BE2C (cell line): ENCODE data around the gene CCN5.

Experiments used
- DNase-seq: peaks from one replicate; pipeline ENCODE4 v3.0.0-alpha.2; 2020
- H3K27me3 ChIP-seq: fragments of 250-450 bp; sonication (Bioruptor Pico); 2 replicates; pipeline ENCODE4 v1.5.1; 2020; ENCODE audit warnings: mild to moderate bottlenecking
- H3K36me3 ChIP-seq: fragments of 250-450 bp; sonication (Bioruptor Pico); 2 replicates; pipeline ENCODE4 v1.5.1; 2020; ENCODE audit warnings: mild to moderate bottlenecking
- H3K4me1 ChIP-seq: fragments of 250-450 bp; sonication (Bioruptor Pico); 2 replicates; pipeline ENCODE4 v1.5.1; 2020
- H3K4me3 ChIP-seq: 2 replicates; pipeline ENCODE4 v1.5.1; 2011; ENCODE audit warnings: low read depth, low read length
- H3K9me3 ChIP-seq: fragments of 250-450 bp; sonication (Bioruptor Pico); 2 replicates; pipeline ENCODE4 v1.5.1; 2020
- TF ChIP-seq, protein P1 (sequence below): IDR thresholded peaks from 2 replicates; pipeline ENCODE4 v1.5.1; 2012; ENCODE audit warnings: mild to moderate bottlenecking, low read depth, low read length

CCN5 gene

DNA sequence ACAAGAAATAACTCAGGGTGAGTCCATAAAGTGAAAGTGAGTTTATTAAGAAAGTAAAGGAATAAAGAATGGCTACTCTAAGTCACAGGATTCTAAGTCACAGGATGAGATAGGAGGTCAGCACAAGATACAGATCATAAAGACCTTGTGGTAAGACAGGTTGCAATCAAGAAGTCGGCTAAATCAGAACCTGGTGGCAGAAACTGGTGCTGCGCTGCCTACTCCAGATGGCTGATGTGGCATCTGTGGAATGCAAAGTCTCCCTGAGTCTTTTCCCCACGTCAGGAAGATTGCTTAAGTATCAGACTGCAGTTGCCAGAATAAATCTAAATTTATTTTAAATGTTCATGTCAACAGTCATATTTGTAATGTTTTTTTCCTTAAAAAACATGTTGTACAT lies 19.8 kb downstream of the CCN5 start:
- no peak for DNase-seq
- Histone ChIP-seq H3K4me3 (no peak overlapping the region), H3K27me3 (no peaks in the 10 kb centered on the region), H3K9me3 (no peaks in the 10 kb centered on the region), H3K4me1 (0 out of 2 replicates have a peak, but pooled peaks cover 3% of the 10 kb centered on the region), H3K36me3 (no peaks in the 10 kb centered on the region)
- TF ChIP-seq, protein P1, sequence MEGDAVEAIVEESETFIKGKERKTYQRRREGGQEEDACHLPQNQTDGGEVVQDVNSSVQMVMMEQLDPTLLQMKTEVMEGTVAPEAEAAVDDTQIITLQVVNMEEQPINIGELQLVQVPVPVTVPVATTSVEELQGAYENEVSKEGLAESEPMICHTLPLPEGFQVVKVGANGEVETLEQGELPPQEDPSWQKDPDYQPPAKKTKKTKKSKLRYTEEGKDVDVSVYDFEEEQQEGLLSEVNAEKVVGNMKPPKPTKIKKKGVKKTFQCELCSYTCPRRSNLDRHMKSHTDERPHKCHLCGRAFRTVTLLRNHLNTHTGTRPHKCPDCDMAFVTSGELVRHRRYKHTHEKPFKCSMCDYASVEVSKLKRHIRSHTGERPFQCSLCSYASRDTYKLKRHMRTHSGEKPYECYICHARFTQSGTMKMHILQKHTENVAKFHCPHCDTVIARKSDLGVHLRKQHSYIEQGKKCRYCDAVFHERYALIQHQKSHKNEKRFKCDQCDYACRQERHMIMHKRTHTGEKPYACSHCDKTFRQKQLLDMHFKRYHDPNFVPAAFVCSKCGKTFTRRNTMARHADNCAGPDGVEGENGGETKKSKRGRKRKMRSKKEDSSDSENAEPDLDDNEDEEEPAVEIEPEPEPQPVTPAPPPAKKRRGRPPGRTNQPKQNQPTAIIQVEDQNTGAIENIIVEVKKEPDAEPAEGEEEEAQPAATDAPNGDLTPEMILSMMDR, result no peak

DNA sequence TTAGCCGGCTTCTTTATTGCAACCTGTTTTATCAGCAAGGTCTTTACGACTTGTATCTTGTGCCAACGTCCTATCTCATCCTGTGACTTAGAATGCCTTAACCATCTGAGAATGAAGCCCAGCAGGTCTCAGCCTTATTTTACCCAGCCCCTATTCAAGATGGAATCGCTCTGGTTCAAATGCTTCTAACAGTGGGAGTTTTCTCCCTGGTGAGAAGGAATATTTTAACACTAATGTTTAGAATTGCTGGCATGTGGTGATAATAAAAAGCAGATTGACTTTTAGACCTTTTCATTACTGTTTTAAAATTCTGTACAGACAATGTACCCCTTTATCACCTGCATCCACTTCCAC lies 20.6 kb downstream of the CCN5 start:
- 0 out of 2 replicates have a peak, but pooled peaks cover 3% of the 10 kb centered on the region for H3K4me1 ChIP-seq
- H3K27me3 ChIP-seq, result no peaks in the 10 kb centered on the region
- H3K9me3 ChIP-seq, result no peaks in the 10 kb centered on the region
- H3K36me3 ChIP-seq, result no peaks in the 10 kb centered on the region
- H3K4me3 ChIP-seq, result no peak overlapping the region
- TF ChIP-seq, protein P1, result no peak
- DNase-seq, result no peak

DNA sequence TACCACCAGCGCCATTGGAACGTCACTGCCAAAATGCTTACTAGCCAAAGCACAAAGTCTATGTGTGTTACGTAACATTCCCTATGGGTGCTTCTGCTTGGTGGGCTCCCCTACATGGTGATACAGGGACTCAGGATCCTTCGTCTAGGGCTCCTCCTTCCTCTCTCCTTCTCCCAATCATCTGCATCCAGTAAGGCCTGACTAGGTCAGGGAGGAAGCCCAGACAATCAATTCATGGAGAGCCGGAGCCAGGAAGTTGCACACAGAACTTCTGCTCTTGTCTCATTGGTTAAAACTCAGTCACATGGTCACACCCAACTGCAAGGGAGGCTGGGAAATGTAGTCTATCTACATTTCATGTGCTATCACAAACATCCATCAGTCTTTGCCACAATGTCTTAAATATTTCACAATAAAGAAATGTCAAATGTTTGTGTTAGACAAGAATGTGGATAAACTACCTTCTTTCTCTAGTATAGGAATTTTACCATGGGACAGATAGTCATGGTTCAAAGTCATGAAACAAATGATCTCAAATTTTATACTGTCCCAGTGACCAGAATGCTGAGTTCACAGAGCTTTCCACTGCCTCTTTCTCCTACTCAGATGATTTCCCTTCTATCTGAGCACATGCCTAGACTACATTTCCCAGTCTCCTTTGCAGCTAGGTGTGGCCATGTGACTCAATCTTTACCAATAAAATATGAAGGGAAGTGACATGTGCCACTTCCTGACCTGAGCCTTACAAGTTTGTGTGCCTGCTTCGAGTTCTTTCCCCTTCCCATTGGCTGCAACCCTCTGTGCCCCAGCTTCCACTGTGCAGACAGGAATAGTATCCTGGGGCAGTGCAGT lies 21.2 kb downstream of the CCN5 start:
- TF ChIP-seq, protein P1, result 0 out of 2 replicates have a peak, but pooled peaks have one; percentile 5
- no peaks in the 10 kb centered on the region for H3K9me3 ChIP-seq
- H3K4me1 ChIP-seq, result 0 out of 2 replicates have a peak, but pooled peaks cover 3% of the 10 kb centered on the region
- H3K36me3 ChIP-seq, result no peaks in the 10 kb centered on the region
- no peak overlapping the region for H3K4me3 ChIP-seq
- H3K27me3 ChIP-seq, result no peaks in the 10 kb centered on the region
- peak; percentile 76 for DNase-seq

DNA sequence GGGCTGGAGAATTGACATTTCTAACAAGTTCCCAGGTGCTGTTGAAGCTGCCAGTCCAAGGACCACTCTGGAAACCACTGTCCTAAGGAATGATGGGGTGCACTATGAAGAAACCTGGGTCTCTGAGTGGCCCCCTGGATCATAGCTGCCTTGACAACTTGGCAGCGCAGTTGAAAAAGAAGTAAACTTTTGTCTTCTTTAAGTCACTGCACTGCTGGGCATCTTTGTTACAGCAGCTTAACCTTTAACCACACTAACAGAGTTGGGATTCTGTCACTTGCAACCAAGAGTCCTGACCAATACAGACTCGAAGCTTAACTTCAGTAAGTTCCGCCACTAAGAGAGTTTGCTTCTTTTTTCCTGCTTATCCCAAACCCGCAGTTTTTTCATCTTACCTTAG lies 21.9 kb downstream of the CCN5 start:
- Histone ChIP-seq H3K4me1 (0 out of 2 replicates have a peak, but pooled peaks cover 3% of the 10 kb centered on the region), H3K9me3 (no peaks in the 10 kb centered on the region), H3K27me3 (no peaks in the 10 kb centered on the region), H3K4me3 (no peak overlapping the region), H3K36me3 (no peaks in the 10 kb centered on the region)
- TF ChIP-seq, protein P1, result no peak
- DNase-seq, result no peak

DNA sequence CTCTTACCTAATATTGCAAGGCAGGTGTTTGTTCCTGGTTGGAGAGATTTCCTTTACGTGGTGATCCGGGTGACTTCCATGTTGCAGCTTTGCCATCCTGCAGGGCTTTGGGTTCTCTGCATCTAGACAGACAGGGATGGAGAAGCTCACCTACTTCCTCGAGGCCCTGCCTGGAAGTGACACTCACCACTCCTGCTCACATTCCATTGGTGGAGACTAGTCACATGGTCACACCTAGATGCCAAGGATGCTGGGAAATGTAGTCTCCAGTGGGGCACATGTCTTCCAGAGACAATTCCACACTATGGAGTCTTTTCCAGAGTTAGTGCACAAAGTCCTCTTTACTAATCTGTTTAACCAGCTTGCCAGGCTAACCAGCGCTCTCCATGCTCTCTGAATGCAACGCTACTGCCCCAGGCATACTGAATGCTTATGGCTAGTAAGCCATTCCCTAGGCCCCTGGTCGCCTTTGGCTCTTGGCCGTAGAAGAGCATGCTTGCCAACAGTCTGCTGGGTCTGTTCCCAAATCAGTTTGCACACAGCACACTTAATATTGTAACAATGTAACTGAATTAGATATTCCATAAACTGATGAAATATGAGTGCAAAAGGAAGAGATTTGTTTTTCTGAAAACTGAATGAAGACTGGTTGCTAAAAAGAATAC lies 23.8 kb downstream of the CCN5 start:
- Histone ChIP-seq H3K27me3 (no peaks in the 10 kb centered on the region), H3K4me3 (peak overlapping the region; percentile 17; the same call in 1 of the 2 replicates), H3K9me3 (no peaks in the 10 kb centered on the region), H3K36me3 (no peaks in the 10 kb centered on the region), H3K4me1 (0 out of 2 replicates have a peak, but pooled peaks cover 3% of the 10 kb centered on the region)
- TF ChIP-seq, protein P1, result no peak
- DNase-seq, result peak; percentile 87

DNA sequence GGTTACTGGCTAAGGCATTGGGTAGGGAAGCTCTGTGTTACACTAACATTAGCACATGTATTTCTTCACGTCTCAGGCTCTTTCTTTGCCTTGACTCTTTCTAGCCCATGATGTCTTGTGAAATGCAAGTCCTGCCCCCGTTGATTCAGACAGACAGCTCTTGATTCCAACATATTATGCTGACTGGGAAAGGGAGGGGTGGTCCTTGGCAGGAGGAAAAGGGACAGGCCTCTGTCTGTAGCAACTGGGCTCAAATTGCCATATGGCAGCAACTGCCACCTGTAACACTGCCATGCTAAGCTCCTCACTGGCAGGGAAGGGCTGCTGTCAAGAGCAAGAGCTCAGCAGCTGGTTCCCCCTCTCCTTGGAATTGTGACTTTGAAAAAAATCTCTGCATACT lies 24.8 kb downstream of the CCN5 start:
- no peak for DNase-seq
- Histone ChIP-seq H3K4me3 (no peak overlapping the region), H3K36me3 (no peaks in the 10 kb centered on the region), H3K4me1 (0 out of 2 replicates have a peak, but pooled peaks cover 3% of the 10 kb centered on the region), H3K9me3 (no peaks in the 10 kb centered on the region), H3K27me3 (no peaks in the 10 kb centered on the region)
- TF ChIP-seq, protein P1, result no peak
